Vagina (tissue), 2 donors: ENCODE data around the gene ARCN1. TPM values are rescaled to one million over a fixed set of nuclear protein-coding genes. Genes with fewer than 3 reads are reported as not detected.
"Not testable (repeated sequence)": the region's sequence is repeated elsewhere in the genome, so short reads cannot be mapped to it uniquely, and the experiment has no call there.

Experiments used
- DNase-seq, 2 donors: peaks; one replicate each; pipeline ENCODE4 v3.0.0-alpha.2; 2017; ENCODE audit errors: extremely low spot score in 2 of 2
- H3K27ac ChIP-seq: fragments of 200-600 bp; sonication (generic); one replicate; pipeline ENCODE4 v1.5.1; 2019
- H3K27me3 ChIP-seq: fragments of 200-600 bp; sonication (generic); one replicate; pipeline ENCODE4 v1.5.1; 2019
- H3K36me3 ChIP-seq, 2 donors: fragments of 200-600 bp; sonication (generic); one replicate each; pipeline ENCODE4 v1.5.1; 2017 to 2019
- H3K4me1 ChIP-seq: fragments of 200-600 bp; sonication (generic); one replicate; pipeline ENCODE4 v1.5.1; 2019
- H3K4me3 ChIP-seq, 2 donors: fragments of 200-600 bp; sonication (generic); 1 replicate in 1 of 2; 2 replicates in 1 of 2; pipeline ENCODE4 v1.5.1; 2016 to 2019
- H3K9me3 ChIP-seq: fragments of 200-600 bp; sonication (generic); one replicate; pipeline ENCODE4 v1.5.1; 2019
- POLR2A ChIP-seq, 2 donors: fragments of 450-650 bp; IDR thresholded peaks; one replicate each; pipeline ENCODE4 v1.6.1; 2017; ENCODE audit warnings: antibody characterized with exemption in 2 of 2, mild to moderate bottlenecking in 2 of 2, moderate library complexity in 2 of 2
- POLR2AphosphoS5 ChIP-seq, 2 donors: sonication (generic); formaldehyde crosslinking; IDR thresholded peaks; one replicate each; pipeline ENCODE4 v1.9.0; 2017; ENCODE audit warnings: antibody characterized with exemption in 2 of 2, mild to moderate bottlenecking in 2 of 2, low read depth in 1 of 2; ENCODE audit not compliant: insufficient read depth in 1 of 2
- intact Hi-C: fragments of 100-400 bp; cut with DNase I; formaldehyde crosslinking; loops from one replicate; pipeline ENCODE4 v1.15.1; 2023
- total RNA-seq: library from RNA; depleted of rRNA; stranded (reverse); fragments of >200 nt; gene quantifications from one replicate; pipeline ENCODE4 v1.2.3, GENCODE V29; 2016
- TF ChIP-seq, protein P1 (sequence below), 3 experiments: fragments of 450-650 bp in 2 of 3; fragments of 200-600 bp in 1 of 3; sonication (generic) in 1 of 3; IDR thresholded peaks; one replicate each; pipeline ENCODE4 v1.5.1; 2017 to 2019; ENCODE audit warnings: antibody characterized with exemption in 3 of 3, mild to moderate bottlenecking in 2 of 3, moderate library complexity in 2 of 3

Gene ARCN1
- total RNA-seq, 1 donor from 2014 or later = 78.6 TPM

DNA sequence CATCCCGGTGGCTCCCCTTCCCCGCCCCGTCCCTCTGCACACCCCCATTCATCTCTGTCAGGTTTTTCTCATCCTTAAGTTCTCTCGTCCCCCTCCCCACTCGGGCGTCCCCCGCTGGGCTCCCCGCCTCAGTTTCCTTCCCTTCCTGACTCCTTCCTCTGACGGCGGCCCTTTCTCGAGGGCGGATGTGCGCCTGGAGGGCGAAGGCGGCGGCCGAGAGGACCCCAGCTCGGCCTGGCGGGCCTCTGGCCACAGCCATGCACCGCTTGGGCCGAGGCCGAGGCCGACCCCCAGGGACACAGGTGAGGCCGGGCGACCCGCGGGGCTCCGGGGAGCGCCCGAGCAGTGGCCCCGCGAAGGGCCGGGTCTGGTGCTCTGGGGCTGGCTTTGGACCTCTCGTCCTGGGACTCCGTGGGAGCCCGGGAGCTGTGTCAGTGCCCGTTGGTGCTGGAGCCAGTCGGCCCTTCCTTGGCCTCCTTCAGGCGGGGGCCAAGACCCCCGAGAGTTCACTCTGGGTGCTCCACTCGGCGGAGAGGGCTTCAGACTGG, 38.1 kb downstream of the ARCN1 start:
- H3K27me3 ChIP-seq = no peaks in the 10 kb centered on the region
- no peak for DNase-seq
- H3K36me3 ChIP-seq = peaks cover 0 to 11% of the 10 kb centered on the region in 2 donors
- no peaks in the 10 kb centered on the region for H3K9me3 ChIP-seq
- no peak for TF ChIP-seq POLR2A (IDR thresholded peaks at IDR 0.05)
- no peak for TF ChIP-seq POLR2AphosphoS5 (IDR thresholded peaks at IDR 0.05; ENCODE audit: insufficient read depth in 1 of 2, low read depth in 1 of 2)
- peak overlapping the region; percentile 81 to 94 for H3K4me3 ChIP-seq
- H3K4me1 ChIP-seq = peaks cover 71% of the 10 kb centered on the region
- peak overlapping the region; percentile 98 for H3K27ac ChIP-seq
- intact Hi-C loops = no loop called here

DNA sequence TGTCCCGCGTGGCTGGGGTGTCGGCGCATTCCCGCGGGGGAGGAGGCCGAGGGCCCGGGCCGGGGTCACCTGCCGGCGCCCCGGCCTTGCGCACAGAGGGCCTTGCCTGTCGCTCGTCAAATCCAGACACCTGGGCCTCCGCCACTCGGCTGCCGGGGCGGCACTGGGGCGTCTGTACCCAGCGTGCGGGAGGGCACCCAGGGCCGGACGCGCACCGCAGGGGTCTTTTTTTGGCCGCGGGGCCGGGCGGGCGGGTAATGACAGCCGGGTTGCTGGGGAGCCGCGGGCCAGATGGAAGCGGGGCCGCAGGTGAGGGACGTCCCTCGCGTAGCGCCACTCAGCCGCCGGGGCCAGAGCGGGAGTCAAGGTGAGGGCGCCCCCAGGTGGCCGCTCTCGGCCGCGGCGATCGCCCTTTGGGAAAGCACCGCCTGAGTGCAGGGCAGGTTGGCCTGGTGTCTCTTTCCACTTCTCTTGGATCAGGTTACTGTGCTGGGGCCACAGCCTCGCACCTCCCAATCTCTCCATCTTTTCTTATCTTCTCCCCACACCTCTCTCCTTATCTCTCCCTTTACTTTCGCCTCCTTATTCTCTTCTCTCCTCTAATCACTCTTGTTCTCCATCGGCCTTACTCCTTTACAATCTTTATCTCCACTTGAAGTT, 38.7 kb downstream of the ARCN1 start:
- peak overlapping the region; percentile 98 for H3K27ac ChIP-seq
- TF ChIP-seq, protein P1, sequence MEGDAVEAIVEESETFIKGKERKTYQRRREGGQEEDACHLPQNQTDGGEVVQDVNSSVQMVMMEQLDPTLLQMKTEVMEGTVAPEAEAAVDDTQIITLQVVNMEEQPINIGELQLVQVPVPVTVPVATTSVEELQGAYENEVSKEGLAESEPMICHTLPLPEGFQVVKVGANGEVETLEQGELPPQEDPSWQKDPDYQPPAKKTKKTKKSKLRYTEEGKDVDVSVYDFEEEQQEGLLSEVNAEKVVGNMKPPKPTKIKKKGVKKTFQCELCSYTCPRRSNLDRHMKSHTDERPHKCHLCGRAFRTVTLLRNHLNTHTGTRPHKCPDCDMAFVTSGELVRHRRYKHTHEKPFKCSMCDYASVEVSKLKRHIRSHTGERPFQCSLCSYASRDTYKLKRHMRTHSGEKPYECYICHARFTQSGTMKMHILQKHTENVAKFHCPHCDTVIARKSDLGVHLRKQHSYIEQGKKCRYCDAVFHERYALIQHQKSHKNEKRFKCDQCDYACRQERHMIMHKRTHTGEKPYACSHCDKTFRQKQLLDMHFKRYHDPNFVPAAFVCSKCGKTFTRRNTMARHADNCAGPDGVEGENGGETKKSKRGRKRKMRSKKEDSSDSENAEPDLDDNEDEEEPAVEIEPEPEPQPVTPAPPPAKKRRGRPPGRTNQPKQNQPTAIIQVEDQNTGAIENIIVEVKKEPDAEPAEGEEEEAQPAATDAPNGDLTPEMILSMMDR (IDR thresholded peaks at IDR 0.05) = peak; percentile 73 to 76 (median 74)
- TF ChIP-seq POLR2A (IDR thresholded peaks at IDR 0.05) = no peak
- peak in 1 of 2 donors; percentile 48 for TF ChIP-seq POLR2AphosphoS5 (IDR thresholded peaks at IDR 0.05; ENCODE audit: insufficient read depth in 1 of 2, low read depth in 1 of 2)
- H3K9me3 ChIP-seq = no peaks in the 10 kb centered on the region
- peak overlapping the region; percentile 81 to 94 for H3K4me3 ChIP-seq
- DNase-seq = no peak
- H3K36me3 ChIP-seq = peaks cover 0 to 14% of the 10 kb centered on the region in 2 donors
- no peaks in the 10 kb centered on the region for H3K27me3 ChIP-seq
- intact Hi-C loops = no loop called here
- H3K4me1 ChIP-seq = peaks cover 65% of the 10 kb centered on the region

DNA sequence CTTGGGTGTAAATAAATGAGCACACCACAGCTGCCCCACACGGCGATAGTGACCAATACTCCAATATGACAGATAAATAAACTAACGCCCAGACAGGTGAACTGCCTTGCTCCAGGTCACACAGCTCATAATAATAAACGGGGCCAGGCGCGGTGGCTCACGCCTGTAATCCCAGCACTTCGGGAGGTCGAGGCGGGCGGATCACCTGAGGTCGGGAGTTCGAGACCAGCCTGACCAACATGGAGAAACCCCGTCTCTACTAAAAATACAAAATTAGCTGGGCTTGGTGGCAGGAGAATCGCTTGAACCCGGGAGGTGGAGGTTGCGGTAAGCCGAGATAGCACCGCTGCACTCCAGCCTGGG, 39.2 kb downstream of the ARCN1 start:
- intact Hi-C loops = not testable (repeated sequence)

DNA sequence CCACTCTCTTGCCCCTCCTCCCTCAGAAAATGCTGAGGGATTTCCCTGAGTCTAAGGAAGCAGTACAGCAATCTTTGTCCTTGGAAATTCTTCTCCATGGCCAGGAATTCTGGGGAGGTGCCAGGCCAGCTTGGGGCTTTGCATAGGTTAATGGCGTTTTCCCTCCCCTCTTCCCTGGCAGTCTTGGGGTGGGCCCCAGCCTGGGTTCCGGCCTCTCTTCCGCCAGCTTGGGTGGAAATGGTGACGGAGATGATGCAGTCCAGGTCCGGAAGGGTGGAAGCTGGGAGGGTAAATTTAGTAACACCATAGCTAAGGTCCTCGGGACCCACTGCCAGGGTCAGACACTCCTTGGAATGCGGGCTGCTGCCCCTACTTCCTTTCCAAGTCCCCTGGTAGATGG, 40.2 kb downstream of the ARCN1 start:
- no peak for TF ChIP-seq POLR2A (IDR thresholded peaks at IDR 0.05)
- TF ChIP-seq POLR2AphosphoS5 (IDR thresholded peaks at IDR 0.05; ENCODE audit: insufficient read depth in 1 of 2, low read depth in 1 of 2) = peak in 1 of 2 donors; percentile 50
- TF ChIP-seq, protein P1 (IDR thresholded peaks at IDR 0.05) = no peak
- DNase-seq = no peak

More for the DNA sequence above, 39.2 kb downstream of the ARCN1 start:
- H3K27me3 ChIP-seq, DNase-seq, H3K9me3 ChIP-seq: not testable (repeated sequence)
- peak overlapping the region; percentile 98 for H3K27ac ChIP-seq
- H3K4me3 ChIP-seq = peak overlapping the region in 1 of 2 donors; percentile 81
- H3K4me1 ChIP-seq = peaks cover 60% of the 10 kb centered on the region
- H3K36me3 ChIP-seq = peaks cover 0 to 20% of the 10 kb centered on the region in 2 donors

DNA sequence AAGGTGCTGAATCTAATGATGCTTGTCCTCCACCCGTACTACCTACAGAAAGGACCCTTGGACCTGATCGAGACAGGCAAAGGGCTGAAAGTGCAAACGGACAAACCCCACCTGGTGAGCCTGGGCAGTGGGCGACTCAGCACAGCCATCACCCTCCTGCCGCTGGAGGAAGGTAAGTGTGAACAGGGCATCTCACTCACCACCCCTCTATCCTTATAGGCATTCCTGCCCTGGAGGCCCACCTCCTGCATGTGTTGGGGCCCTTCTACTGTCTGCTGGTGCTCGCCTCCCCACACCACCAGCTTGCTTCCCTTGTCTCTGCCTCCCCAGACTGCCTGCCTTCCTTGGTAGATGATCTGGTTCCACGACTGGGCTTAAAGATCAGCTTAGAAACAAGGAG, 42.3 kb downstream of the ARCN1 start:
- no peak for DNase-seq
- Histone ChIP-seq H3K9me3 (no peaks in the 10 kb centered on the region), H3K4me1 (peaks cover 68% of the 10 kb centered on the region), H3K4me3 (no peak overlapping the region), H3K27ac (peak overlapping the region; percentile 98), H3K27me3 (no peaks in the 10 kb centered on the region), H3K36me3 (peaks cover 0 to 27% of the 10 kb centered on the region in 2 donors)
- intact Hi-C loops = no loop called here
- TF ChIP-seq, protein P1 (IDR thresholded peaks at IDR 0.05) = no peak
- no peak for TF ChIP-seq POLR2AphosphoS5 (IDR thresholded peaks at IDR 0.05; ENCODE audit: insufficient read depth in 1 of 2, low read depth in 1 of 2)
- TF ChIP-seq POLR2A (IDR thresholded peaks at IDR 0.05) = no peak

More for the DNA sequence above, 40.2 kb downstream of the ARCN1 start:
- Histone ChIP-seq H3K27me3 (no peaks in the 10 kb centered on the region), H3K36me3 (peaks cover 0 to 27% of the 10 kb centered on the region in 2 donors), H3K4me3 (no peak overlapping the region), H3K9me3 (no peaks in the 10 kb centered on the region), H3K4me1 (peaks cover 62% of the 10 kb centered on the region), H3K27ac (peak overlapping the region; percentile 98)
- intact Hi-C loops = no loop called here
